Duodenal mucosa (tissue), 2 donors: ENCODE measurements around the gene SNTG2.

Source experiments
- H3K27ac ChIP-seq: one replicate; pipeline ENCODE4 v1.7.0; 2013; ENCODE audit warnings: low read depth, low read length
- H3K27me3 ChIP-seq, 2 donors: one replicate each; pipeline ENCODE4 v1.7.0; 2013; ENCODE audit warnings: low read length in 2 of 2, control low read depth in 1 of 2; ENCODE audit not compliant: insufficient read depth in 2 of 2, control insufficient read depth in 1 of 2
- H3K36me3 ChIP-seq, 2 donors: one replicate each; pipeline ENCODE4 v1.7.0; 2013; ENCODE audit warnings: low read length in 2 of 2, control low read depth in 1 of 2; ENCODE audit not compliant: insufficient read depth in 2 of 2, control insufficient read depth in 1 of 2
- H3K4me1 ChIP-seq, 2 donors: one replicate each; pipeline ENCODE4 v1.7.0; 2013; ENCODE audit warnings: low read length in 2 of 2, control low read depth in 1 of 2; ENCODE audit not compliant: insufficient read depth in 2 of 2, control insufficient read depth in 1 of 2
- H3K4me3 ChIP-seq, 2 donors: one replicate each; pipeline ENCODE4 v1.7.0; 2013; ENCODE audit warnings: low read length in 2 of 2, low read depth in 1 of 2
- H3K9ac ChIP-seq, 2 donors: one replicate each; pipeline ENCODE4 v1.7.0; 2013; ENCODE audit warnings: low read length in 2 of 2, low read depth in 1 of 2
- H3K9me3 ChIP-seq, 2 donors: one replicate each; pipeline ENCODE4 v1.7.0; 2013; ENCODE audit warnings: low read length in 2 of 2, control low read depth in 1 of 2; ENCODE audit not compliant: control insufficient read depth in 1 of 2

The SNTG2 gene

DNA sequence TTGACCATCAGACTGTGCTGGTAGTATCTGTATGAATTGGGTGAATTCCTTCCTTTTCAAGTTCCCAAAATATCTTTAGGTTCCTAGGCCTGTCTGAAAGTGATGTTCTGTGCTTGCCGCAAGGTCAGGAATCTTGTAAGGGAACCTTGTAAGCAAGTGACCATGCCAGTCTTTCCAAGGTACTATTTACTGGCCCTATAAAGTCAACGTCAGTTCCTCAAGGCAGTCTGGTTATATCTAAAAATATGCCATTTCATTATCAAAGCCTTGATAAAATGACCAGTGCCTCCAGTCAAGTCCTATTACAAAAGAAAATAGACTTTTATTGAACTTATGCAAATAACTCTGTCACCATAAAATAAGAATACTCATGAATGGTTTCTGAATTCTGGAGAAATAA is 374.2 kb downstream of the SNTG2 start:
- Histone ChIP-seq H3K36me3 (no peaks in the 10 kb centered on the region), H3K27ac (no peak overlapping the region), H3K9ac (no peak overlapping the region), H3K27me3 (no peaks in the 10 kb centered on the region), H3K9me3 (peaks cover 0 to 3% of the 10 kb centered on the region in 2 donors), H3K4me3 (no peak overlapping the region), H3K4me1 (no peaks in the 10 kb centered on the region)

DNA sequence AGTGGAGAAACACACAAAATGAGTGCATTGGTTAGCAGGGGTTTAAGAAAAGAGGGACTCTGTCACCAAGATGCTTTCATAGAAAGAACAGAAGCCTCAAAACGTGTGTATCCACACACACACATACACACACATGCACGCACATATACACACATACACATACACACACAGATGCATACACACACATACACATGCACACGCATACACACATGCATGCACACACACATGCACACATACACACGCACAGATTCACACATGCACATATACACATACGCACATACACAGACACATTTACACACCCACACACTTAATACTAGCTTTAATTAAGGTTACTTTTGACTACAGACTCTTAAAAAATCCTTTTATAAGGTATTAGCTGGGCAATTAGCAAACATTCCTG is 378.0 kb downstream of the SNTG2 start:
- H3K36me3 ChIP-seq = no peaks in the 10 kb centered on the region
- no peak overlapping the region for H3K9ac ChIP-seq
- H3K27me3 ChIP-seq = no peaks in the 10 kb centered on the region
- no peak overlapping the region for H3K27ac ChIP-seq
- H3K9me3 ChIP-seq = peaks cover 0 to 3% of the 10 kb centered on the region in 2 donors
- no peak overlapping the region for H3K4me3 ChIP-seq
- no peaks in the 10 kb centered on the region for H3K4me1 ChIP-seq

DNA sequence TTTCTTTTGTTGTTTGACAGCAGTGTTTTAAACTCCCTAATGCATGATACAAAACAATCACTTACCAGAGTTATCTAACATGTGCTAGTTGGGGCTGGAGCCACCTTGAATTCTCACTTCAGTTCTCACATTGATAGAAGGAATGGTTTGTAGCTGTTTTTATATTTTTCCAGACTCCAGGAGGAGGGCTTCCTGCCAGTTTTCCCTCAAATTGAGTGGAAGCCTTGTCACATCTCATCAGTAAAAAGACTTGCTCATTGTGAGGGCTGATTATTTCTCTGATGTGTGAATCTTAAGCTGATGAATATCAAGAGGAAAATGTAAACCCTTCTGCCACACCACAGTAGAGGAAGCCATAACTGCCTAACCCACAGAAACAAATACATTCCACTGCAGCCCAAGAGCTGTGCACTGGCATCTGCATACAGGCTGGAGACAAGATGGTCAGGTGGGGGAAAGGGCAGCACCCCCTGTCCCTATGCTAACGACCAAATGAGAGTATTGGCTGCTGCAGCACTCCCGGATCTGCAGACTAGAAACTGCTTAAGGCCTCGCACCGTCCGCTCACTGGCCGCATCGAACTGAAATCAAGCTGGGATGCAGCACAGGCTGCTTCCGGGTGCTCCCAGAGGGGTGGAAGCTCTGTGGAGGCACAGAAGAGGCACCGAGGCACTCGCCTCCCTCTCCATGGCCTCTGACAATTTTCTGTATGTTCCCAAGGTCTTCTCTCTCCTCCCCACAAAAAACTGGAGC is 388.9 kb downstream of the SNTG2 start:
- Histone ChIP-seq H3K4me1 (no peaks in the 10 kb centered on the region), H3K9me3 (peaks cover 0 to 5% of the 10 kb centered on the region in 2 donors), H3K27ac (no peak overlapping the region), H3K4me3 (no peak overlapping the region), H3K36me3 (no peaks in the 10 kb centered on the region), H3K27me3 (no peaks in the 10 kb centered on the region), H3K9ac (no peak overlapping the region)

- H3K4me3 ChIP-seq = no peak overlapping the region
- no peak overlapping the region for H3K27ac ChIP-seq
- no peaks in the 10 kb centered on the region for H3K36me3 ChIP-seq
- H3K4me1 ChIP-seq = no peaks in the 10 kb centered on the region
- peaks cover 0 to 2% of the 10 kb centered on the region in 2 donors for H3K9me3 ChIP-seq
- H3K9ac ChIP-seq = no peak overlapping the region
- no peaks in the 10 kb centered on the region for H3K27me3 ChIP-seq
Observed at GRCh38 chr2:1340141-1340512, 389.5 kb downstream of the SNTG2 start.

DNA sequence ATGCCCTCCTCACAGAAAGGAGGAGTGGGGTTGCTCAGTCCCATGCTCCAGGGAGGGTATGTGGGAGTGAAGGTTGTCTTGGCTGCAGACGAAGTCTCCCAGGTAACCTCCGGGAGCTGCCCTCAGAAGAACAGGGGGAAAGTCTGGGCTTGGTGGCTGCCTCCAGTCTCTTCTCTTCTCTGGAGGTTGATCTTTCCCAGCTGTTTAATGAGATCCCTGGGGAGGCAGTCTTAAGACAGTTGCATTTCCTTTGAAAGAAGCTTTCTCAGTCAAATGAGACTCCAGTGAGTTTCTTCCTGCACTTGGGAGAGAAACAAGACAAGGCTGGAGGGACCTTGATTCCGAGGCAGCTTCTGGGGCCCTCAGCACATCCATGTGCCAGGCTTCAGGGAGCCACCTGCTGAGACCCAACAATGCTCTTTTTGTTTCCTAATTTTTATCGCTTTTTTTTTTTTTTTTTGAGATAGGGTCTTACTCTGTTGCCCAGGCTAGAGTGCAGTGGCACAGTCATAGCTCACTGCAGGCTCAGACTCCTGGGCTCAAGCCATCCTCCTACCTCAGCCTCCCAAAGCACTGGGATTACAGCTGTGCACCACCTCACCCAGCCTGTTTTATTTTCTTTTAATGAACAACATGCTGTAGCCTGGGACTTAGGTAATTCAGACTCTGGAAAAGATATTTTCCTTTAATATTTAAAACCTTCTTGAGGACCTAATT is 390.9 kb downstream of the SNTG2 start:
- Histone ChIP-seq H3K27ac (no peak overlapping the region), H3K4me1 (no peaks in the 10 kb centered on the region), H3K9me3 (no peaks in the 10 kb centered on the region), H3K9ac (no peak overlapping the region), H3K27me3 (no peaks in the 10 kb centered on the region), H3K4me3 (no peak overlapping the region), H3K36me3 (no peaks in the 10 kb centered on the region)

- no peak overlapping the region for H3K9ac ChIP-seq
- H3K27me3 ChIP-seq = no peaks in the 10 kb centered on the region
- peaks cover 26 to 30% of the 10 kb centered on the region in 2 donors for H3K9me3 ChIP-seq
- no peaks in the 10 kb centered on the region for H3K4me1 ChIP-seq
- no peaks in the 10 kb centered on the region for H3K36me3 ChIP-seq
- no peak overlapping the region for H3K27ac ChIP-seq
- no peak overlapping the region for H3K4me3 ChIP-seq
Observed at GRCh38 chr2:1348789-1349188, 398.1 kb downstream of the SNTG2 start.

DNA sequence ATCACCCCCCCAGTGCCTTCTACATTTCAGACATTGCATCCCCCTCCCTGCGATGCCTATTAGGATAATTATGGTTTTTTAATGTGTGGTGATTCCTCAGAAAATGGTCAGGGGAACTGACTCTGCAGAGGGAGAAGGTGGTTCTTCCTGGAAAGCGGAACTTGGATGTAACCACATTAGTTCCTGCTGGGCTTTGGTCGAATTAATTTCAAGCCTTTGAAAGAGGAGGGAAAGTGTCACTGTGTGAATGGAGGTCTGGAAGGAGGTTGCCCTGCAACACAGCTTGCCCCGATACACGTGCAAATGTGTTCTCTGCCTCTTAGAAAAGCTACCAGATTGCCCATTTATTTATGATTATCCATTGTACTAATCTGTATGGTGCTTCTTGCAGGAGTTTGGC is 399.5 kb downstream of the SNTG2 start:
- H3K4me1 ChIP-seq = no peaks in the 10 kb centered on the region
- H3K9me3 ChIP-seq = peaks cover 26 to 30% of the 10 kb centered on the region in 2 donors
- H3K27ac ChIP-seq = no peak overlapping the region
- H3K36me3 ChIP-seq = no peaks in the 10 kb centered on the region
- H3K9ac ChIP-seq = no peak overlapping the region
- H3K27me3 ChIP-seq = no peaks in the 10 kb centered on the region
- H3K4me3 ChIP-seq = no peak overlapping the region

GRCh38 chr2:1353124-1353523 is 402.5 kb downstream of the SNTG2 start:
- no peak overlapping the region for H3K9ac ChIP-seq
- H3K4me3 ChIP-seq = no peak overlapping the region
- no peaks in the 10 kb centered on the region for H3K4me1 ChIP-seq
- no peaks in the 10 kb centered on the region for H3K27me3 ChIP-seq
- H3K9me3 ChIP-seq = peaks cover 18 to 19% of the 10 kb centered on the region in 2 donors
- H3K27ac ChIP-seq = no peak overlapping the region
- no peaks in the 10 kb centered on the region for H3K36me3 ChIP-seq

- Histone ChIP-seq H3K9ac (no peak overlapping the region), H3K27me3 (no peaks in the 10 kb centered on the region), H3K27ac (no peak overlapping the region), H3K4me3 (no peak overlapping the region), H3K36me3 (no peaks in the 10 kb centered on the region), H3K9me3 (peaks cover 14 to 15% of the 10 kb centered on the region in 2 donors), H3K4me1 (no peaks in the 10 kb centered on the region)
Observed at GRCh38 chr2:1353543-1353942, 402.9 kb downstream of the SNTG2 start.

GRCh38 chr2:1360144-1360543 is 409.5 kb downstream of the SNTG2 start:
- Histone ChIP-seq H3K36me3 (no peaks in the 10 kb centered on the region), H3K9me3 (peaks cover 0 to 7% of the 10 kb centered on the region in 2 donors), H3K4me1 (no peaks in the 10 kb centered on the region), H3K27ac (no peak overlapping the region), H3K4me3 (no peak overlapping the region), H3K9ac (no peak overlapping the region), H3K27me3 (no peaks in the 10 kb centered on the region)
